ENCODE data around the gene TMEM42.
A peak's percentile ranks its signal among the peaks of the same experiment; 100 is the strongest.
"Not testable (repeated sequence)": the region's sequence is repeated elsewhere in the genome, so short reads cannot be mapped to it uniquely, and the experiment has no call there.

Gene TMEM42

DNA sequence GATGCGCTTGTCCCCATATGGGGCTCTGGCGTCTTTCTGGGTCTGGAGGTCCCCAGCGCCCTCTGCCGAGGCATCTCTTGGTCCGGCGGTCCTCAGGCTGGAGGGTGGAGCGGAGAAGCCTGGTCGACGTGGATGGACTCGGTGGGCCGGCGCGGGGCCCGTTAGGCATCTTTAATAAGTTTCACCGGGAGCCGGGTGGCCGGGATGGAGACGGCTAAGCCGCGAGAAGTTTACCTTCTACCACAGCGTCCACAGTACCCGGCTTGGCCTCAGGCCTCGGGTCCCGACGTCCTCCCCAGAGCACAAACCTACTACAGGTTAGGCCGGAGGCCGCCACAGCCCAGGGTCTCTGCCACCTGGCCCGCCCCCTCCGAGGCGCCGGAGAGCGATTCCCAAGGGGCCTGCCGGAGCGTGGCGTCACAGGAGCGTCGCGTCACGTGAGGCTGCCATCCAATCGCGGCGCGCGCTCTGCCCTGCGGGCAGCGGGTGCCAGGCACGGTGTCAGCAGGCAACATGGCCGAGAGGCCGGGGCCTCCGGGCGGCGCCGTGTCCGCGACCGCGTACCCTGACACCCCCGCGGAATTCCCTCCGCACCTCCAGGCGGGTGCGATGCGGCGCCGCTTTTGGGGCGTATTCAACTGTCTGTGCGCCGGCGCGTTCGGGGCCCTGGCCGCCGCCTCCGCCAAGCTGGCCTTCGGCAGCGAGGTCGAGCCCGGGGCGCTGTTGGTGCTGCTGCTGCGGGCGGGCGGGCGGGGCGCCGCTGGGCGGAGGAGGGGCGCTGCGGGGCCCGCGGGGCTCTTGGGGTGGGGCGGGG lies at the start of gene TMEM42:
TSS of gene TMEM42 (plus strand) at position 501 of the 814 bp plus-strand sequence. CDS start at position 514, 13 bp downstream.
- DNase-seq (ENCODE audit: low read depth), result peak; percentile 94
- peak; percentile 21 for TF ChIP-seq CTCF (IDR thresholded peaks at IDR 0.05; ENCODE audit: low read length, missing control alignments)
- peak within 1 kb of the TSS; percentile 63 for H3K4me3 ChIP-seq (replicated peaks; ENCODE audit: low read depth, low read length)

DNA sequence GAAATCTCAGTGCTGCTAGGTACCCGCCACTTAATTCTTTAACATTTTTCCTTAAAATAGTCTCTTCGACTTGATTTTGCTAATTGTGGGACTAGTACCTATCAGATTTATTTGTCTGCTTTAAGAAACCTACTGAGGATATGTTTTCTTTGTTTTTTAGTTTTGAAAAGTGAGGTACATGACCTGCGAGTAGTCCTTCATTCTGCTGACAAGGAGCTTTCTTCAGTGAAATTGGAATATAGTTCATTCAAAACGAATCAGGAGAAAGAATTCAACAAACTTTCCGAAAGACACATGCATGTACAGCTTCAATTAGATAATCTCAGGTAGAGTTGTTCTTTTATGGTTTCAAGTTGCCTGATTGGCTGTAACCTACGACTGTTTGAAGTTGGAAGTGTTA lies 47.0 kb upstream of the TMEM42 start:
- no peak for DNase-seq (ENCODE audit: low read depth)
- TF ChIP-seq CTCF (IDR thresholded peaks at IDR 0.05; ENCODE audit: low read length, missing control alignments), result no peak
- no peak overlapping the region for H3K4me3 ChIP-seq (replicated peaks; ENCODE audit: low read depth, low read length)

- H3K4me3 ChIP-seq (replicated peaks; ENCODE audit: low read depth, low read length); DNase-seq (ENCODE audit: low read depth): not testable (repeated sequence)
These were observed 45.4 kb upstream of the TMEM42 start for GRCh38 chr3:44816334-44816733.

DNA sequence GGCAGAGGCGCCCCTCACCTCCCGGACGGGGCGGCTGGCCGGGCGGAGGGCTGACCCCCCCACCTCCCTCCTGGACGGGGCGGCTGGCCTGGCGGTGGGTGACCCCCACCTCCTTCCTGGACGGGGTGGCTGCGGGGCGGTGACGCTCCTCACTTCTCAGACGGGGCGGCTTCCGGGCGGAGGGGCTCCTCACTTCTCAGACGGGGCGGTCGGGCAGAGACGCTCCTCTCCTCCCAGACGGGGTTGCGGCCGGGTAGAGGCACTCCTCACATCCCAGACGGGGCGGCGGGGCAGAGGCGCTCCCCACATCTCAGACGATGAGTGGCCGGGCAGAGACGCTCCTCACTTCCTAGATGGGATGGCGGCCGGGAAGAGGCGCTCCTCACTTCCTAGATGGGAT lies 40.5 kb upstream of the TMEM42 start:
- not testable (repeated sequence) for DNase-seq (ENCODE audit: low read depth); H3K4me3 ChIP-seq (replicated peaks; ENCODE audit: low read depth, low read length)

- H3K4me3 ChIP-seq (replicated peaks; ENCODE audit: low read depth, low read length), result no peak overlapping the region
- peak; percentile 32 for DNase-seq (ENCODE audit: low read depth)
- TF ChIP-seq CTCF (IDR thresholded peaks at IDR 0.05; ENCODE audit: low read length, missing control alignments), result no peak
These were observed 36.3 kb upstream of the TMEM42 start for GRCh38 chr3:44825264-44825925.

GRCh38 chr3:44827196-44827595 lies 34.5 kb upstream of the TMEM42 start:
- no peak for TF ChIP-seq CTCF (IDR thresholded peaks at IDR 0.05; ENCODE audit: low read length, missing control alignments)
- no peak overlapping the region for H3K4me3 ChIP-seq (replicated peaks; ENCODE audit: low read depth, low read length)
- no peak for DNase-seq (ENCODE audit: low read depth)

- H3K4me3 ChIP-seq (replicated peaks; ENCODE audit: low read depth, low read length), result no peak overlapping the region
- DNase-seq (ENCODE audit: low read depth), result no peak
- no peak for TF ChIP-seq CTCF (IDR thresholded peaks at IDR 0.05; ENCODE audit: low read length, missing control alignments)
These were observed 30.5 kb upstream of the TMEM42 start for GRCh38 chr3:44831232-44831631.

GRCh38 chr3:44832032-44832431 lies 29.7 kb upstream of the TMEM42 start:
- no peak for TF ChIP-seq CTCF (IDR thresholded peaks at IDR 0.05; ENCODE audit: low read length, missing control alignments)
- no peak overlapping the region for H3K4me3 ChIP-seq (replicated peaks; ENCODE audit: low read depth, low read length)
- DNase-seq (ENCODE audit: low read depth), result no peak
